A549 (cell line): ENCODE results near the gene XYLT1.

Experiments
- CTCF ChIP-seq: fragments of >200 bp; sonication (Bioruptor Twin); formaldehyde crosslinking; IDR thresholded peaks from 3 replicates; pipeline ENCODE4 v1.5.1; 2016
- KDM1A ChIP-seq: fragments of 200-600 bp; sonication (generic); IDR thresholded peaks from 2 replicates; pipeline ENCODE4 v1.6.1; 2016; ENCODE audit warnings: low read depth, mild to moderate bottlenecking
- MYC ChIP-seq: IDR thresholded peaks from 2 replicates; pipeline ENCODE4 v1.6.1; 2012; ENCODE audit warnings: mild to moderate bottlenecking, inconsistent platforms, low read length, improper control_type of control experiment, borderline replicate concordance
- RNF2 ChIP-seq: fragments of 200-600 bp; sonication (generic); IDR thresholded peaks from 2 replicates; pipeline ENCODE4 v1.6.1; 2016; ENCODE audit warnings: low read depth, mild to moderate bottlenecking, antibody characterized with exemption, moderate library complexity, borderline replicate concordance
- TF ChIP-seq, protein P1 (sequence below): IDR thresholded peaks from 2 replicates; pipeline ENCODE4 v1.6.1; 2012

GRCh38 chr16:17083628-17084027 is 387.1 kb downstream of the XYLT1 start:
- TF ChIP-seq MYC (no peak), CTCF (no peak), RNF2 (no peak), KDM1A (no peak)
- TF ChIP-seq, protein P1, sequence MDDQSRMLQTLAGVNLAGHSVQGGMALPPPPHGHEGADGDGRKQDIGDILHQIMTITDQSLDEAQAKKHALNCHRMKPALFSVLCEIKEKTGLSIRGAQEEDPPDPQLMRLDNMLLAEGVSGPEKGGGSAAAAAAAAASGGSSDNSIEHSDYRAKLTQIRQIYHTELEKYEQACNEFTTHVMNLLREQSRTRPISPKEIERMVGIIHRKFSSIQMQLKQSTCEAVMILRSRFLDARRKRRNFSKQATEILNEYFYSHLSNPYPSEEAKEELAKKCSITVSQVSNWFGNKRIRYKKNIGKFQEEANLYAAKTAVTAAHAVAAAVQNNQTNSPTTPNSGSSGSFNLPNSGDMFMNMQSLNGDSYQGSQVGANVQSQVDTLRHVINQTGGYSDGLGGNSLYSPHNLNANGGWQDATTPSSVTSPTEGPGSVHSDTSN, result no peak
